GM18502 (cell line): ENCODE data around the gene LRMDA.

Experiments
- ATAC-seq: cut with Tn5 transposase; IDR thresholded peaks from one replicate; pipeline ENCODE4 v1.9.1; 2021; ENCODE audit warnings: mild to moderate bottlenecking; ENCODE audit not compliant: unreplicated experiment, poor library complexity

LRMDA gene

GRCh38 chr10:75401569-75402485 is 29.6 kb upstream of the LRMDA start, which contains the start of gene ZNF503:
ZNF503 (minus strand) TSS chr10:75401764; CDS start chr10:75401419, 345 bp downstream.
- peak; percentile 64 for ATAC-seq

GRCh38 chr10:75402486-75403143 is 28.8 kb upstream of the LRMDA start:
- no peak for ATAC-seq

- no peak for ATAC-seq
Observed at GRCh38 chr10:75403144-75403938, 28.1 kb upstream of the LRMDA start.

- no peak for ATAC-seq
Observed at GRCh38 chr10:75403939-75404814, 27.2 kb upstream of the LRMDA start.

GRCh38 chr10:75404815-75405597 is 26.4 kb upstream of the LRMDA start:
- no peak for ATAC-seq

GRCh38 chr10:75405598-75406461 is 25.6 kb upstream of the LRMDA start:
- no peak for ATAC-seq

GRCh38 chr10:75406462-75407223 is 24.8 kb upstream of the LRMDA start:
- ATAC-seq: no peak

- ATAC-seq: no peak
Observed at GRCh38 chr10:75407224-75407712, 24.2 kb upstream of the LRMDA start.

- no peak for ATAC-seq
Observed at GRCh38 chr10:75407713-75408508, 23.5 kb upstream of the LRMDA start.

GRCh38 chr10:75408509-75408875 is 22.9 kb upstream of the LRMDA start:
- ATAC-seq: no peak

- no peak for ATAC-seq
Observed at GRCh38 chr10:75408911-75409885, 22.2 kb upstream of the LRMDA start.

GRCh38 chr10:75410132-75411005 is 21.1 kb upstream of the LRMDA start:
- ATAC-seq: no peak

- no peak for ATAC-seq
Observed at GRCh38 chr10:75414527-75414926, 16.9 kb upstream of the LRMDA start.

GRCh38 chr10:75417522-75417927 is 13.9 kb upstream of the LRMDA start:
- no peak for ATAC-seq
